ENCODE measurements around the gene GRIK2.

- TF ChIP-seq POLR2AphosphoS5 (IDR thresholded peaks at IDR 0.05) (no peak), CTCF (IDR thresholded peaks at IDR 0.05) (no peak), POLR2A (IDR thresholded peaks at IDR 0.05; ENCODE audit: low read depth) (no peak), EP300 (IDR thresholded peaks at IDR 0.05) (no peak)
These were observed 52.0 kb downstream of the GRIK2 start for GRCh38 chr6:101445527-101445926.

Measured in esophagus muscularis mucosa (tissue), 4 donors.